ENCODE results near the gene TRMT11. TPM values are rescaled to one million over a fixed set of nuclear protein-coding genes. Genes with fewer than 3 reads are reported as not detected.
"Not testable (repeated sequence)": the region's sequence is repeated elsewhere in the genome, so short reads cannot be mapped to it uniquely, and the experiment has no call there.

Gene TRMT11
- total RNA-seq, 2 donors from 2014 or later: 23.7 to 47.2 TPM

- Mint-ChIP-seq H3K36me3 (peaks cover under 1% of the 10 kb centered on the region), H3K4me1 (ENCODE audit: low read depth in 2 of 2) (peaks cover 0 to 3% of the 10 kb centered on the region in 2 donors), H3K27ac (no peak overlapping the region), H3K4me3 (no peak overlapping the region), H3K9me3 (no peaks in the 10 kb centered on the region), H3K27me3 (no peaks in the 10 kb centered on the region)
- ATAC-seq (no peak), DNase-seq (ENCODE audit: low spot score) (no peak)
These were observed 22.5 kb upstream of the TRMT11 start for GRCh38 chr6:125963817-125964216.

DNA sequence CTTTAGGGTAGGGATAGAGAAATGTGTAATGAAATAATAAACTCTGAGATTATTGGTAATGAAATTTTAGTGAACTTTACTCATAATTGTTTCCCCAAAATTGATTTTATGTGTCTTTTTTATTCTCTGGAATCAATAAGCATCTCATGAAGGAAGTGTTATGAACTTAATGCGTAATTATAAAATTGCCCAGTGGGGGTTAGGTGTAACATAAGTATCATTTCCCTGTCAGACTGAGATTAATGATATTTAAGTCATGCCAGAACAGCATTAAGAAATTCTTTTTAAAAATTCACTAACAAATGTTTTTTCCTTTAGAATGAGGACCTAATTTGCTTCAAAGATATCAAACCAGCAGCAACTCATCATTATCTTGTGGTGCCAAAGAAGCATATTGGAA is 19.8 kb upstream of the TRMT11 start:
- DNase-seq (ENCODE audit: low spot score): no peak
- peaks cover 6% of the 10 kb centered on the region for H3K36me3 Mint-ChIP-seq
- ATAC-seq: no peak
- H3K9me3 Mint-ChIP-seq: no peaks in the 10 kb centered on the region
- H3K4me1 Mint-ChIP-seq (ENCODE audit: low read depth in 2 of 2): no peaks in the 10 kb centered on the region
- peak overlapping the region in 1 of 2 donors; percentile 24 for H3K27ac Mint-ChIP-seq
- H3K27me3 Mint-ChIP-seq: no peaks in the 10 kb centered on the region
- H3K4me3 Mint-ChIP-seq: no peak overlapping the region

- Mint-ChIP-seq H3K4me3 (no peak overlapping the region), H3K27me3 (no peaks in the 10 kb centered on the region), H3K36me3 (peaks cover 6% of the 10 kb centered on the region), H3K4me1 (ENCODE audit: low read depth in 2 of 2) (no peaks in the 10 kb centered on the region), H3K9me3 (no peaks in the 10 kb centered on the region), H3K27ac (no peak overlapping the region)
- DNase-seq (ENCODE audit: low spot score) (no peak), ATAC-seq (no peak)
These were observed 17.8 kb upstream of the TRMT11 start for GRCh38 chr6:125968493-125968892.

- Mint-ChIP-seq H3K27ac (no peak overlapping the region), H3K27me3 (no peaks in the 10 kb centered on the region), H3K4me1 (ENCODE audit: low read depth in 2 of 2) (peaks cover 2 to 5% of the 10 kb centered on the region in 2 donors), H3K36me3 (peaks cover 11% of the 10 kb centered on the region), H3K9me3 (no peaks in the 10 kb centered on the region), H3K4me3 (no peak overlapping the region)
- ATAC-seq (no peak), DNase-seq (ENCODE audit: low spot score) (no peak)
These were observed 15.6 kb upstream of the TRMT11 start for GRCh38 chr6:125970760-125971159.

GRCh38 chr6:125972478-125972877 is 13.9 kb upstream of the TRMT11 start:
- not testable (repeated sequence) for H3K9me3 Mint-ChIP-seq; DNase-seq (ENCODE audit: low spot score); ATAC-seq; H3K4me3 Mint-ChIP-seq; H3K4me1 Mint-ChIP-seq (ENCODE audit: low read depth in 2 of 2); H3K27ac Mint-ChIP-seq; H3K27me3 Mint-ChIP-seq
- peaks cover 11% of the 10 kb centered on the region for H3K36me3 Mint-ChIP-seq

GRCh38 chr6:125974214-125974866 is 12.0 kb upstream of the TRMT11 start:
- H3K9me3 Mint-ChIP-seq: no peaks in the 10 kb centered on the region
- no peak for DNase-seq (ENCODE audit: low spot score)
- no peaks in the 10 kb centered on the region for H3K27me3 Mint-ChIP-seq
- peaks cover 2 to 5% of the 10 kb centered on the region in 2 donors for H3K4me1 Mint-ChIP-seq (ENCODE audit: low read depth in 2 of 2)
- no peak overlapping the region for H3K27ac Mint-ChIP-seq
- peaks cover 6% of the 10 kb centered on the region for H3K36me3 Mint-ChIP-seq
- ATAC-seq: no peak
- no peak overlapping the region for H3K4me3 Mint-ChIP-seq

- Mint-ChIP-seq H3K27ac (no peak overlapping the region), H3K4me1 (ENCODE audit: low read depth in 2 of 2) (peaks cover 2 to 5% of the 10 kb centered on the region in 2 donors), H3K9me3 (no peaks in the 10 kb centered on the region), H3K4me3 (no peak overlapping the region), H3K36me3 (peaks cover 5% of the 10 kb centered on the region), H3K27me3 (no peaks in the 10 kb centered on the region)
- DNase-seq (ENCODE audit: low spot score) (no peak), ATAC-seq (no peak)
These were observed 7.2 kb upstream of the TRMT11 start for GRCh38 chr6:125979101-125979500.

DNA sequence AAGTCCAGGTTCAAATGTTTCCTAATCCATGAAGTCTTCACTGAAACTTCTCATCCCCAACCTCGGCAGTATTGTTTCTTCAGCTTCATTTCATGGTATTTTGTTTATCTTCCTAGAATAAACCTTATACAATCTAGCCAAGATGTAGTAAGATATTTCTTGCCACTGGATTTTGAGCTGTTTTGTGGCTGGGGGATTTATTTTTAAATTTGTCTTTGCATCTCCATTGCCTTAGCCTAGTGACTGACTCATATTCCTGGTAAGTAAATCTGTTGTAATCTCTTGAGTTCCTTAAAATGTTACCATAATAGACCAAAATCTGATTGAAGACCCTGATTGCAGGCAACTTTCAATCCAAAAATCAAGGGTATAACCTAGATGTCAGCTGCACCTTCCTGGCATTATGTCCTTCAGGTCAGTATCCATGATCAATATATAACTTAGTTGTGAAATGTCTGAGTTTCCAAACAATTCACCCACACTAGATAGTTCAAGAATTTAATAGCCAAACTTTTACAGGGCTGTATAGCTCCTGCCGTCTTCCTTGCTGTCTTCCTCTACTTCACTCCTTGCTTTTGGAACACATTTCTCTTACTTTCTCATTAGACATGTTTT is 4.7 kb upstream of the TRMT11 start:
- Mint-ChIP-seq H3K4me3 (no peak overlapping the region), H3K27me3 (no peaks in the 10 kb centered on the region), H3K36me3 (no peaks in the 10 kb centered on the region), H3K27ac (no peak overlapping the region), H3K9me3 (no peaks in the 10 kb centered on the region), H3K4me1 (ENCODE audit: low read depth in 2 of 2) (no peaks in the 10 kb centered on the region)
- no peak for DNase-seq (ENCODE audit: low spot score)
- ATAC-seq: no peak

DNA sequence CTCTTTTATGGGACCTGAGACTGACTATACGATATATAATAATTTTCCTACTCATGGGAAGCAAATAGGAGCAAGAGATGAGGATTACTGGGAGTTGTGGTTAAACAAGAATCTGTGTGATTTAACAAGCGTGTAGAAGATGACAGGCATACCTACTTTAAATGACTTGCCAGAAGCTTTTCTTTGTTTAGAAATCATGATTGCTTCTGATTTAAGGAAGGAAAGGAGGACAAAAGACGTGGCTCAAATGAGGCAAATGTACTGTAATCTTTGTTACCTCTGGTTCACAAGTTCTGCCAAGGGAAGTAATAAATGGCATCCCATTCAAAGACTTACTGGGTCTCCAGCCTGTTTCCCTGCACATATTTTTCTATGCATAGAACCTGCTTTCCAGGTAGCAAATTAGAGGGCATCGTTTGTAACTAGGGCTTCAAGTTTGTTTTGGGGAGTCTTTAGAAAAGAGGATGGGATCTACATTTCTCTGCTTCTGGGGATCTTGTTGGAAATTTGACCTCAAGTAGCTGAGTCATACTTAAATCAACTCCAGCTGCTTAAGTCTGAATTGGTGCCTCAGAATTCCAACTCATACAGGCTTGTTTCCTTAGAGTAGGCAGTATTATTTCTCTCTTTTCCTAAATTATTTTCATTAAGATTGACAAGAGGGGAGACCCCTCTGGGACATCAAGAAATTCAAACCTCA is 2.9 kb upstream of the TRMT11 start:
- Mint-ChIP-seq H3K4me1 (ENCODE audit: low read depth in 2 of 2) (no peaks in the 10 kb centered on the region), H3K27ac (no peak overlapping the region), H3K36me3 (no peaks in the 10 kb centered on the region), H3K27me3 (no peaks in the 10 kb centered on the region), H3K4me3 (no peak overlapping the region), H3K9me3 (no peaks in the 10 kb centered on the region)
- DNase-seq (ENCODE audit: low spot score) (no peak), ATAC-seq (no peak)

GRCh38 chr6:125984311-125984710 is 2.0 kb upstream of the TRMT11 start:
- Mint-ChIP-seq H3K36me3 (no peaks in the 10 kb centered on the region), H3K9me3 (no peaks in the 10 kb centered on the region), H3K4me3 (no peak overlapping the region), H3K27me3 (no peaks in the 10 kb centered on the region), H3K27ac (no peak overlapping the region), H3K4me1 (ENCODE audit: low read depth in 2 of 2) (peaks cover 0 to 2% of the 10 kb centered on the region in 2 donors)
- DNase-seq (ENCODE audit: low spot score): no peak
- no peak for ATAC-seq

DNA sequence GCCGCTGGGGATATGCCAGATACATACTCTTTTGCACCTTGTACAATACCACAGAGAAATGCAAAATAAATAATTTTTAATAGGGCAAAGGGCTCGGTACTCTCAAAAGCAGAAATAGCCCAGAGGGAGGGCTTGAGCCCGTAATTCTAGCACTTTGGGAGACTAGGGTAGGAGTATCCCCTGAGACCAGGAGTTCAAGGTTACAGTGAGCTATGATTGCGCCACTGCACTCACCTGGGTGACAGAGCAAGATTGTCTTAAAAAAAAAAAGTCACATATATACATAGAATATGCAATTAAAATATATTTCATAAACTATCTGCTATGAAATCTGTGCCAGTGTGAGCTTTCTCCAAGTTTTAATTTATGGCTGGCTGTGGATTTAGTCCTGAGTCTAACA is 818 bp upstream of the TRMT11 start:
- H3K27ac Mint-ChIP-seq: no peak overlapping the region
- no peak for DNase-seq (ENCODE audit: low spot score)
- no peaks in the 10 kb centered on the region for H3K36me3 Mint-ChIP-seq
- peaks cover 3 to 8% of the 10 kb centered on the region in 2 donors for H3K4me1 Mint-ChIP-seq (ENCODE audit: low read depth in 2 of 2)
- H3K27me3 Mint-ChIP-seq: no peaks in the 10 kb centered on the region
- no peak for ATAC-seq
- no peak overlapping the region for H3K4me3 Mint-ChIP-seq
- no peaks in the 10 kb centered on the region for H3K9me3 Mint-ChIP-seq

DNA sequence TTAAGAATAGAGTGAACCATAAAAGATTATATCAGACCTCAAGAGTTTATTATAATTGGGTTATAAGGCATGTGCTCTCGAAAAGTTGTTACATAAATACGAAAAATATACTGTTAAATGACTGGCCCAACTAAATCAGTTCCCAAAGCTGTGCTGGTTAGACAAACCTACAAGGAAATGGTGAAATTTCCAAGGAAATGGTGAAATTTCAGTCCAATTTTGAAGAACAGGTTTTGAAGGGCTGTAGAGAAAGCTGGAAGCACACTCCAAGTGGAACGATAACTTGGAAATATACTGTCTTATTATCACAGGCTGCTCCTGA is 400 bp upstream of the TRMT11 start:
- peaks cover 3 to 11% of the 10 kb centered on the region in 2 donors for H3K4me1 Mint-ChIP-seq (ENCODE audit: low read depth in 2 of 2)

GRCh38 chr6:125987026-125987617 is 782 bp downstream of the TRMT11 start:
- H3K27me3 Mint-ChIP-seq: no peaks in the 10 kb centered on the region
- no peaks in the 10 kb centered on the region for H3K36me3 Mint-ChIP-seq
- H3K27ac Mint-ChIP-seq: no peak overlapping the region
- peaks cover 3 to 11% of the 10 kb centered on the region in 2 donors for H3K4me1 Mint-ChIP-seq (ENCODE audit: low read depth in 2 of 2)
- H3K4me3 Mint-ChIP-seq: no peak overlapping the region
- DNase-seq (ENCODE audit: low spot score) (no peak), ATAC-seq (peak in 1 of 2 donors; percentile 51)
- H3K9me3 Mint-ChIP-seq: no peaks in the 10 kb centered on the region

More for the DNA sequence above, 400 bp upstream of the TRMT11 start:
- Mint-ChIP-seq H3K27ac (no peak overlapping the region), H3K4me3 (no peak overlapping the region), H3K36me3 (no peaks in the 10 kb centered on the region), H3K9me3 (no peaks in the 10 kb centered on the region), H3K27me3 (no peaks in the 10 kb centered on the region)
- DNase-seq (ENCODE audit: low spot score): no peak
- ATAC-seq: no peak

- no peak for ATAC-seq
- Mint-ChIP-seq H3K4me1 (ENCODE audit: low read depth in 2 of 2) (peaks cover 6 to 11% of the 10 kb centered on the region in 2 donors), H3K36me3 (no peaks in the 10 kb centered on the region), H3K9me3 (no peaks in the 10 kb centered on the region), H3K27ac (no peak overlapping the region), H3K4me3 (no peak overlapping the region), H3K27me3 (no peaks in the 10 kb centered on the region)
- no peak for DNase-seq (ENCODE audit: low spot score)
These were observed 1.9 kb downstream of the TRMT11 start for GRCh38 chr6:125988280-125988679.
